ENCODE results near the gene SLC6A20.

GRCh38 chr3:45765266-45765851 lies 31.0 kb downstream of the SLC6A20 start:
- TF ChIP-seq CTCF (IDR thresholded peaks at IDR 0.05; ENCODE audit: low read depth, low read length), result no peak
- TF ChIP-seq MYC (IDR thresholded peaks at IDR 0.05; ENCODE audit: low read depth, low read length), result no peak
- TF ChIP-seq MAX (IDR thresholded peaks at IDR 0.05; ENCODE audit: low read depth, low read length), result no peak

All from NB4 (cell line).